SK-N-SH (cell line): Measurements from ENCODE around the gene MAST1. TPM values are rescaled to one million over a fixed set of nuclear protein-coding genes. Genes with fewer than 3 reads are reported as not detected.

Source experiments
- CTCF ChIA-PET: fragments of 300-600, 350-600 bp; formaldehyde crosslinking; extraction: SDS; loops from one replicate; lab custom pipeline; 2021; lab: Yijun Ruan, JAX
- POLR2A ChIA-PET: fragments of 350-600 bp; sonication (Branson Sonifier 250); formaldehyde crosslinking; extraction: SDS; loops from one replicate; lab custom pipeline; 2020; ENCODE audit warnings: antibody characterized with exemption, inconsistent platforms; lab: Yijun Ruan, JAX
- DNase-seq: peaks from one replicate; pipeline ENCODE4 v3.0.0; 2012
- H2AFZ ChIP-seq: fragments of 200-600 bp; sonication (generic); 2 replicates; pipeline ENCODE4 v1.8.1; 2016; ENCODE audit warnings: antibody characterized with exemption, mild to moderate bottlenecking, low read depth
- H3F3A ChIP-seq: fragments of 200-600 bp; sonication (generic); replicated peaks from 2 replicates; pipeline ENCODE3; 2016; ENCODE audit warnings: antibody characterized with exemption, mild to moderate bottlenecking; ENCODE audit not compliant: insufficient read depth
- H3K27ac ChIP-seq, 2 experiments: fragments of 200-500 bp in 1 of 2; fragments of 200-600 bp in 1 of 2; sonication (Bioruptor generic) in 1 of 2; sonication (generic), shearing (Covaris generic) in 1 of 2; 2 replicates each; pipeline versions ENCODE4 v1.5.1 to v1.6.1; 2014 to 2016; ENCODE audit warnings: low read depth in 2 of 2, inconsistent platforms in 1 of 2, low read length in 1 of 2, mild to moderate bottlenecking in 1 of 2, mixed read lengths in 1 of 2
- H3K27me3 ChIP-seq: fragments of 200-600 bp; sonication (generic), shearing (Covaris generic); 2 replicates; pipeline ENCODE4 v1.6.1; 2016; ENCODE audit warnings: mixed run types; ENCODE audit not compliant: insufficient read depth
- H3K36me3 ChIP-seq, 2 experiments: fragments of 200-500 bp in 1 of 2; fragments of 200-600 bp in 1 of 2; sonication (Bioruptor generic) in 1 of 2; sonication (generic) in 1 of 2; replicated peaks in 1 of 2; 2 replicates each; pipeline versions ENCODE3 to v1.5.1; 2014 to 2016; ENCODE audit warnings: low read length in 1 of 2, mild to moderate bottlenecking in 1 of 2; ENCODE audit not compliant: insufficient read depth in 2 of 2, control insufficient read depth in 1 of 2
- H3K4me1 ChIP-seq, 2 experiments: fragments of 200-500 bp in 1 of 2; fragments of 200-600 bp in 1 of 2; sonication (Bioruptor generic) in 1 of 2; sonication (generic), shearing (Covaris generic) in 1 of 2; 2 replicates each; pipeline versions ENCODE4 v1.5.1 to v1.6.1; 2014 to 2016; ENCODE audit warnings: low read depth in 1 of 2, low read length in 1 of 2, mixed run types in 1 of 2; ENCODE audit not compliant: insufficient read depth in 2 of 2, control insufficient read depth in 1 of 2
- H3K4me2 ChIP-seq: fragments of 200-600 bp; sonication (generic), shearing (Covaris generic); 2 replicates; pipeline ENCODE4 v1.6.1; 2017; ENCODE audit warnings: mixed run types
- H3K4me3 ChIP-seq, 2 experiments: fragments of 200-500 bp in 1 of 2; fragments of 200-600 bp in 1 of 2; sonication (Bioruptor generic) in 1 of 2; sonication (generic), shearing (Covaris generic) in 1 of 2; 2 replicates each; pipeline versions ENCODE4 v1.5.1 to v1.8.1; 2014 to 2016; ENCODE audit warnings: low read depth in 2 of 2, inconsistent platforms in 1 of 2, low read length in 1 of 2, mild to moderate bottlenecking in 1 of 2, mixed read lengths in 1 of 2, moderate library complexity in 1 of 2
- H3K79me2 ChIP-seq: fragments of 200-600 bp; sonication (generic); 2 replicates; pipeline ENCODE4 v1.8.1; 2017; ENCODE audit warnings: mild to moderate bottlenecking; ENCODE audit not compliant: insufficient read depth
- H3K9ac ChIP-seq: fragments of 200-600 bp; sonication (generic); 2 replicates; pipeline ENCODE4 v1.6.1; 2017; ENCODE audit warnings: mixed run types
- H3K9me2 ChIP-seq: fragments of 200-600 bp; sonication (generic); 2 replicates; pipeline ENCODE4 v1.6.1; 2017; ENCODE audit warnings: mixed run types
- H3K9me3 ChIP-seq: fragments of 200-600 bp; sonication (generic); 2 replicates; pipeline ENCODE4 v1.6.1; 2017; ENCODE audit warnings: mixed run types, mild to moderate bottlenecking, moderate library complexity
- H4K20me1 ChIP-seq: fragments of 200-600 bp; sonication (generic); 2 replicates; pipeline ENCODE4 v1.6.1; 2017; ENCODE audit warnings: mild to moderate bottlenecking, mixed run types; ENCODE audit not compliant: insufficient read depth
- ELF1 ChIP-seq: IDR thresholded peaks from 2 replicates; pipeline ENCODE4 v1.4.0; 2012
- EP300 ChIP-seq, 2 experiments: IDR thresholded peaks; 2 replicates each; pipeline versions ENCODE4 v1.4.0 to v1.6.1; 2012; ENCODE audit warnings: borderline replicate concordance in 1 of 2, low read depth in 1 of 2, low read length in 1 of 2
- FOSL2 ChIP-seq: IDR thresholded peaks from 2 replicates; pipeline ENCODE4 v1.4.0; 2012; ENCODE audit warnings: low read depth, mild to moderate bottlenecking, moderate library complexity, borderline replicate concordance
- GABPA ChIP-seq: IDR thresholded peaks from 2 replicates; pipeline ENCODE4 v1.4.0; 2012; ENCODE audit warnings: low read depth, mild to moderate bottlenecking
- JUND ChIP-seq: IDR thresholded peaks from 2 replicates; pipeline ENCODE4 v1.4.0; 2012
- MXI1 ChIP-seq: IDR thresholded peaks from 2 replicates; pipeline ENCODE4 v1.6.1; 2012; ENCODE audit warnings: mild to moderate bottlenecking, low read depth, low read length, improper control_type of control experiment
- NFIC ChIP-seq: IDR thresholded peaks from 2 replicates; pipeline ENCODE4 v1.4.0; 2012; ENCODE audit warnings: borderline replicate concordance
- NRF1 ChIP-seq: IDR thresholded peaks from 2 replicates; pipeline ENCODE4 v1.6.1; 2012; ENCODE audit warnings: low read depth, mild to moderate bottlenecking, low read length
- POLR2AphosphoS5 ChIP-seq: IDR thresholded peaks from 2 replicates; pipeline ENCODE4 v1.6.1; 2012; ENCODE audit warnings: low read depth, low read length
- RAD21 ChIP-seq: IDR thresholded peaks from 2 replicates; pipeline ENCODE4 v1.6.1; 2012; ENCODE audit warnings: mild to moderate bottlenecking, low read length
- RCOR1 ChIP-seq: fragments of 150-350 bp; IDR thresholded peaks from 2 replicates; pipeline ENCODE4 v1.6.1; 2017; ENCODE audit warnings: antibody characterized with exemption, low read length
- RFX5 ChIP-seq: IDR thresholded peaks from 2 replicates; pipeline ENCODE4 v1.6.1; 2012; ENCODE audit warnings: mild to moderate bottlenecking, improper control_type of control experiment, low read length
- RXRA ChIP-seq: IDR thresholded peaks from 2 replicates; pipeline ENCODE4 v1.4.0; 2012; ENCODE audit warnings: low read depth, mild to moderate bottlenecking, borderline replicate concordance
- SIN3A ChIP-seq: IDR thresholded peaks from 2 replicates; pipeline ENCODE4 v1.6.1; 2012; ENCODE audit warnings: low read depth, mild to moderate bottlenecking, low read length, moderate library complexity, borderline replicate concordance
- TEAD4 ChIP-seq: IDR thresholded peaks from 2 replicates; pipeline ENCODE4 v1.4.0; 2012; ENCODE audit warnings: mild to moderate bottlenecking, borderline replicate concordance; ENCODE audit not compliant: insufficient read depth
- WGBS: methylation state at CpG from one replicate; pipeline ENCODE4 v1.1.6; 2017; ENCODE audit warnings: low lambda C conversion rate; 5-methylcytosine and 5-hydroxymethylcytosine counted together
- polyA plus RNA-seq, 3 experiments: library from polyadenylated mRNA; depleted of rRNA; stranded (reverse); fragments of >200 nt; gene quantifications; 2 replicates each; pipeline ENCODE4 v1.2.3, GENCODE V29; 2012
- TF ChIP-seq, protein P1 (sequence below): IDR thresholded peaks from 2 replicates; pipeline ENCODE4 v1.4.0; 2012; ENCODE audit warnings: low read depth
- TF ChIP-seq, protein P2 (sequence below): IDR thresholded peaks from 2 replicates; pipeline ENCODE4; 2012
- TF ChIP-seq, protein P3 (sequence below): fragments of 150-350 bp; IDR thresholded peaks from 2 replicates; pipeline ENCODE4 v1.6.1; 2017; ENCODE audit warnings: antibody characterized with exemption, low read length, low read depth, borderline replicate concordance

MAST1 gene
- polyA plus RNA-seq, 1 of the 3 experiments (the other 2 are of a cell fraction), result 9.7 TPM

DNA sequence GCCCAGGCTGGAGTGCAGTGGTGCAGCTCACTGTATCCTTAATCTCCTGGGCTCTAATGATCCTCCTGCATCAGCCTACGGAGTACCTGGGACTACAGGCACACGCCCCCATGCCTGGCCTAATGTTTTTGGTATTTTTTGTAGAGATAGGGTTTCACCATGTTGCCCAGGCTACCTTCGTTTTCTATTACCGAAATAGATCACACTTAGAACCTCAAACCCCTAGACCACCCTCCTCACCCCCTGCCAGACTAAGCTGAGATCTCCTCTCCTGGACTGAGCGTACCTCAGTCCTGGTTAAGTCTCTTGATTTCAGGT, 48.3 kb downstream of the MAST1 start:
- no peaks in the 10 kb centered on the region for H3K9me2 ChIP-seq
- no peaks in the 10 kb centered on the region for H3K36me3 ChIP-seq
- H3K4me3 ChIP-seq, result no peak overlapping the region
- no peak for DNase-seq
- no peak overlapping the region for H3K4me2 ChIP-seq
- no peak for TF ChIP-seq SIN3A
- TF ChIP-seq ELF1, result no peak
- TF ChIP-seq EP300 (IDR thresholded peaks at IDR 0.05; ENCODE audit: borderline replicate concordance in 1 of 2, low read depth in 1 of 2, low read length in 1 of 2), result no peak
- no peak for TF ChIP-seq GABPA
- no peak for TF ChIP-seq FOSL2
- TF ChIP-seq MXI1, result no peak
- TF ChIP-seq RAD21, result no peak
- TF ChIP-seq NFIC, result no peak
- no peak for TF ChIP-seq RFX5
- no peak for TF ChIP-seq RCOR1
- TF ChIP-seq RXRA, result no peak
- TF ChIP-seq POLR2AphosphoS5, result no peak
- TF ChIP-seq JUND, result no peak
- TF ChIP-seq, protein P1, sequence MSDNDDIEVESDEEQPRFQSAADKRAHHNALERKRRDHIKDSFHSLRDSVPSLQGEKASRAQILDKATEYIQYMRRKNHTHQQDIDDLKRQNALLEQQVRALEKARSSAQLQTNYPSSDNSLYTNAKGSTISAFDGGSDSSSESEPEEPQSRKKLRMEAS, result no peak
- TF ChIP-seq, protein P2, sequence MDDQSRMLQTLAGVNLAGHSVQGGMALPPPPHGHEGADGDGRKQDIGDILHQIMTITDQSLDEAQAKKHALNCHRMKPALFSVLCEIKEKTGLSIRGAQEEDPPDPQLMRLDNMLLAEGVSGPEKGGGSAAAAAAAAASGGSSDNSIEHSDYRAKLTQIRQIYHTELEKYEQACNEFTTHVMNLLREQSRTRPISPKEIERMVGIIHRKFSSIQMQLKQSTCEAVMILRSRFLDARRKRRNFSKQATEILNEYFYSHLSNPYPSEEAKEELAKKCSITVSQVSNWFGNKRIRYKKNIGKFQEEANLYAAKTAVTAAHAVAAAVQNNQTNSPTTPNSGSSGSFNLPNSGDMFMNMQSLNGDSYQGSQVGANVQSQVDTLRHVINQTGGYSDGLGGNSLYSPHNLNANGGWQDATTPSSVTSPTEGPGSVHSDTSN, result no peak
- no peak for TF ChIP-seq NRF1
- no peak for TF ChIP-seq TEAD4
- TF ChIP-seq, protein P3, sequence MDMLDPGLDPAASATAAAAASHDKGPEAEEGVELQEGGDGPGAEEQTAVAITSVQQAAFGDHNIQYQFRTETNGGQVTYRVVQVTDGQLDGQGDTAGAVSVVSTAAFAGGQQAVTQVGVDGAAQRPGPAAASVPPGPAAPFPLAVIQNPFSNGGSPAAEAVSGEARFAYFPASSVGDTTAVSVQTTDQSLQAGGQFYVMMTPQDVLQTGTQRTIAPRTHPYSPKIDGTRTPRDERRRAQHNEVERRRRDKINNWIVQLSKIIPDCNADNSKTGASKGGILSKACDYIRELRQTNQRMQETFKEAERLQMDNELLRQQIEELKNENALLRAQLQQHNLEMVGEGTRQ, result no peak
- peaks cover 5% of the 10 kb centered on the region for H3F3A ChIP-seq
- H3K79me2 ChIP-seq, result peaks cover 5% of the 10 kb centered on the region; the same call in 1 of the 2 replicates
- no peaks in the 10 kb centered on the region for H3K9me3 ChIP-seq
- POLR2A ChIA-PET, result interaction anchor here (0.6 to 1.1 kb wide), 3 partner anchors 16 to 51 kb away, joined by 3 read pairs; partner anchors contain the start of gene CALR
- no peak overlapping the region for H3K27ac ChIP-seq
- peaks cover 11% of the 10 kb centered on the region; the same call in 1 of the 2 replicates for H3K27me3 ChIP-seq
- no peaks in the 10 kb centered on the region for H4K20me1 ChIP-seq
- CTCF ChIA-PET, result interaction anchor here (0.7 to 5.4 kb wide), 7 partner anchors 14 to 129 kb away, joined by 3 to 28 read pairs (median 4); no protein-coding TSS in a partner anchor
- H3K4me1 ChIP-seq, result peaks cover 0 to 8% of the 10 kb centered on the region in 2 experiments; a peak in 1 of 4 replicates
- no peak overlapping the region for H2AFZ ChIP-seq
- H3K9ac ChIP-seq, result no peak overlapping the region
- 84% methylated on average over 5 of the region's 5 CpGs for WGBS
